Panc1 (cell line): ENCODE results near the gene ANTXR1.

ENCODE experiments used
- CTCF ChIP-seq: fragments of 450-650 bp; IDR thresholded peaks from 2 replicates; pipeline ENCODE4 v1.5.1; 2017; ENCODE audit warnings: mild to moderate bottlenecking
- POLR2AphosphoS5 ChIP-seq: IDR thresholded peaks from 2 replicates; pipeline ENCODE4 v1.6.1; 2012; ENCODE audit warnings: mild to moderate bottlenecking, low read depth, low read length, moderate library complexity

- TF ChIP-seq CTCF (no peak), POLR2AphosphoS5 (no peak)
These were observed 262.5 kb downstream of the ANTXR1 start for GRCh38 chr2:69275490-69275889.
